Activated naive CD8-positive, alpha-beta T cell treated with anti-CD3 and anti-CD28 coated beads, Interleukin-2, amount 50 U/mL, for 24 hours (primary cell): Measurements from ENCODE around the gene MTHFD1L.
A peak's percentile ranks its signal among the peaks of the same experiment; 100 is the strongest.
"Not testable (repeated sequence)": the region's sequence is repeated elsewhere in the genome, so short reads cannot be mapped to it uniquely, and the experiment has no call there.

Source experiments
- ATAC-seq: fragments of 150-1000 bp; cut with Tn5 transposase; one replicate; pipeline ENCODE4 v1.10.0; 2021
- DNase-seq: peaks from one replicate; pipeline ENCODE4 v3.0.0; 2021
- H3K27ac Mint-ChIP-seq: one replicate; pipeline ENCODE4 v1.8.0; 2021; ENCODE audit warnings: mild to moderate bottlenecking, mixed read lengths
- H3K27me3 Mint-ChIP-seq: one replicate; pipeline ENCODE4 v1.8.0; 2021; ENCODE audit warnings: mixed read lengths
- H3K36me3 Mint-ChIP-seq: one replicate; pipeline ENCODE4 v1.8.0; 2021; ENCODE audit warnings: low read depth, mixed read lengths
- H3K4me1 Mint-ChIP-seq: one replicate; pipeline ENCODE4 v1.8.0; 2021; ENCODE audit warnings: mixed read lengths
- H3K4me3 Mint-ChIP-seq: one replicate; pipeline ENCODE4 v1.8.0; 2021; ENCODE audit warnings: mild to moderate bottlenecking, moderate library complexity, mixed read lengths
- H3K9me3 Mint-ChIP-seq: one replicate; pipeline ENCODE4 v1.8.0; 2021; ENCODE audit warnings: mixed read lengths

MTHFD1L gene

DNA sequence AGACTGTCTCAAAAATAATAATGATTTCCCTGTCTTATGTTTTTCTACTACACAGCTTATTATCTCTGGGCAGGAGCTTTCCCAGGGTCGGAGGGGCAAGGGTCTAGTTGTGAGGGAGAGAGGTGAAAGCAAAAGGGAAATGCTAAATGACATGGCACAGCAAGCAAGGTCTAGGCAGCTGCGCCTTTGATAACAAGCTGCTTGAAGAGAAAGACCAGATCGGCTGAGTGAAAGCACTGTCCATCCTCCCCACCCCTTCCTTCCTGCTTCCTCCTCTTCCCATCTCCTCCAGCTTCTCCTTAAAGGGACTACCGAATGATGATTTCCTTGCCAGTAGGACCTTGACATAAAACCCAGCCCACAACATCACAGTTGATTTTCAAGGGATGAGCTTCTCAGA lies 216.2 kb downstream of the MTHFD1L start:
- Mint-ChIP-seq H3K4me1 (no peaks in the 10 kb centered on the region), H3K27me3 (no peaks in the 10 kb centered on the region), H3K9me3 (peaks cover 4% of the 10 kb centered on the region), H3K4me3 (no peak overlapping the region), H3K36me3 (peaks cover 23% of the 10 kb centered on the region), H3K27ac (no peak overlapping the region)
- ATAC-seq, result no peak
- DNase-seq, result no peak

DNA sequence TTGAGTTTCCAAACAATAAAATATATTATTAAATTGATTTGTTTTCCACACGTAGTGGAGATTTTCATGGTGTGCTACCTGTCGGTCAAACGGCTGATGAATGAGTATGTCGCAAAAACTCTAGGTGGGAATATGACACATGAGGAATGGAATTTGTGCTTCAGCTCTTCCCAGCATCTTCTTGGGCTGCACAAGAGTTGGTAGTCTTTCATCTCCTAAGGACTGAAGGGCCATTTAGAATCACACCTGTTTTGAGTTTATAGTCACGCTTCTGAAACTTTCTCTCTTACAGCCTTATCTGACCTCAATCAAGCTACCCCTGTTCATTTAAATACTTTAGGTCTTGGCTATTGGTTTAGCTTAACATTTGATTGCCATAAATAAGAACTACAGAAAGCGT lies 216.6 kb downstream of the MTHFD1L start:
- peaks cover 2% of the 10 kb centered on the region for H3K9me3 Mint-ChIP-seq
- H3K27me3 Mint-ChIP-seq, result no peaks in the 10 kb centered on the region
- no peaks in the 10 kb centered on the region for H3K4me1 Mint-ChIP-seq
- H3K36me3 Mint-ChIP-seq, result peaks cover 20% of the 10 kb centered on the region
- DNase-seq (no peak), ATAC-seq (no peak)
- H3K27ac Mint-ChIP-seq, result no peak overlapping the region
- H3K4me3 Mint-ChIP-seq, result no peak overlapping the region

DNA sequence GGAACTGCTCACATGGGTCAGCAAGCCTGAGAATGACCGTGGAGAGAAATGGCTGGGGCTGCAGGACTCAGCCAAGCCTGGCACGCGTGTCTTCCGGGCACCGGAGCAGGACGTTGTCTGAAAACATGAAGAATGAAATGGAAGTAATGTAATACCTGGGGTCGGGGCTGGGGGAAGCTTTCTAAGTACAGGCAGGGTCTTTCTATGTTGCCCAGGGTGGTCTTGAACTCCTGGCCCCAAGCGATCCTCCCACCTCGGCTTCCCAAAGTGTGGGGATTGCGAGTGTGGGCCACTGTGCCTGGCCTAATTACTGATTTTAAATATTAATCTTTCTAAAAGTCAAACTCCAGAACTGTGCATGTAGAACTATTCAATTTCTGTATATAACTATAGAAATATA lies 218.8 kb downstream of the MTHFD1L start:
- DNase-seq, result no peak
- H3K4me3 Mint-ChIP-seq, result no peak overlapping the region
- H3K36me3 Mint-ChIP-seq, result peaks cover 20% of the 10 kb centered on the region
- no peak overlapping the region for H3K27ac Mint-ChIP-seq
- no peak for ATAC-seq
- no peaks in the 10 kb centered on the region for H3K27me3 Mint-ChIP-seq
- no peaks in the 10 kb centered on the region for H3K4me1 Mint-ChIP-seq
- no peaks in the 10 kb centered on the region for H3K9me3 Mint-ChIP-seq

DNA sequence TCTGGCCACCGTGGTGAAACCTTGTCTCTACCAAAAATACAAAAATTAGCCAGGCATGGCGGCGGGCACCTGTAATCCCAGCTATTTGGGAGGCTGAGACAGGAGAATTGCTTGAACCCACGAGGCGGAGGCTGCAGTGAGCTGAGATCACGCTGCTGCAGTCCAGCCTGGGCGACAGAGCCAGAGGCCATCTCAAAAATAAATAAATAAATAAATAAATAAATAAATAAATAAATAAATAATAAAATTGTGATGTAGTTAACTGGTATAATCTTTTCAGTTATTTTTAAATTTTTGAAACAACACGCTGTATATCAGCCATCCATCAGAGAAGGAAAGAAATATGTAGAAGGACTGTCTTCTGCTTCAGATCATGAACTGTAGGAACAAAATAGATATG lies 221.6 kb downstream of the MTHFD1L start:
- not testable (repeated sequence) for H3K4me3 Mint-ChIP-seq, H3K27me3 Mint-ChIP-seq, H3K27ac Mint-ChIP-seq, H3K4me1 Mint-ChIP-seq, H3K9me3 Mint-ChIP-seq, DNase-seq, ATAC-seq
- H3K36me3 Mint-ChIP-seq, result peaks cover 33% of the 10 kb centered on the region

DNA sequence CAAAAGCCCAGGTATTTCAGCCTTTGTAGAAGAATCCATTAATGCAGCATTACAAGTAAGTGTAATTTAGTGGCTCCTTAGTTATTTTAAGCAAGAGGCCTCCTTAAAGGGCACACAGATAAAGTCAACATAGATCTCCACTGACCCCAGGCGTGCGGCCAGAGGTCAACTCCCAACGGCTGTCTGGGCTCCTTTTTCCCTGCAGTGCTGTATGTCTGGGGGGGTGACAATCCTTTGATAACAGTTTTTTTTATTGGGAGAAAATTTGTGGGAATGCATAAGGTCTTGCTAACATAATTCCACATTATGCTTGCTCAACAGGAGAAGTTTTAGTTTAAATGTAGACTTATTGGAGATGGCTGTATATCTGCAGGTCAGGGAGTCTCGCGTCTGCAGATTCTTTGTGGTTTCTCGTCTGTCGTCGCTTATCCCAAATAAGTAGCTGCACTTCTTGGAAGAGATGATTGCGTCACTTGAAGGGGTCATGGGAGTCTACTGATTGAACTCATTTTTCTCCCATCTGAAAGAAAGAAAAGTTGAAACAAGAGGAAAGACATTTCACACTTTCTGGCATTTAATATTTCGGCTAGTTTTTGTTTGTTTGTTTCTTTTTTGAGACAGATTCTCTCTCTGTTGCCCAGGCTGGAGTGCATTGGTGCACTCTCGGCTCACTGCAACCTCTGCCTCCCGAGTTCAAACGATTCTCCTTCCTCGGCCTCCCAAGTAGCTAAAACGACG lies 222.5 kb downstream of the MTHFD1L start:
- no peak for ATAC-seq
- no peak overlapping the region for H3K27ac Mint-ChIP-seq
- H3K27me3 Mint-ChIP-seq, result no peaks in the 10 kb centered on the region
- peaks cover 38% of the 10 kb centered on the region for H3K36me3 Mint-ChIP-seq
- H3K4me3 Mint-ChIP-seq, result no peak overlapping the region
- no peak for DNase-seq
- no peaks in the 10 kb centered on the region for H3K4me1 Mint-ChIP-seq
- H3K9me3 Mint-ChIP-seq, result no peaks in the 10 kb centered on the region

GRCh38 chr6:151088599-151088935 lies 223.1 kb downstream of the MTHFD1L start:
- H3K36me3 Mint-ChIP-seq, result peaks cover 43% of the 10 kb centered on the region

DNA sequence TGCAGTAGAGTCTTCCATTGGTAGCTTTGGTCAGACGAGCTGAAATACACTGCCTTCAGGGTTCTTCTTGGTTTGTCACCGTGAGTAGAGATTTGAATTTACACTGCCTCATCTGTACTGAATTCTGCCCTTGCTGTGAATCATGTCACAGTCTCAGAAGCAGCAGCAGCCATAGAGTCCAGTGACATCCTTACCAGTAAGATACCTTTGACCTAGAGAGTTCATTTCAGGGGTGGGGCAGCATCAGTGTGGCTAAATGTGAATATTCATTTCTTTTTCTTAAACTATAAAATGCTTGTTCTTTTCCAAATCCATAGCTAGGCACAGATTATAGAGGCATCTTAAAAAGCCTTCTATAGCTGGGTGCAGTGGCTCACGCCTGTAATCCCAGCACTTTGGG lies 223.5 kb downstream of the MTHFD1L start:
- Mint-ChIP-seq H3K36me3 (peaks cover 47% of the 10 kb centered on the region), H3K4me3 (no peak overlapping the region), H3K27me3 (no peaks in the 10 kb centered on the region), H3K9me3 (no peaks in the 10 kb centered on the region), H3K27ac (no peak overlapping the region), H3K4me1 (no peaks in the 10 kb centered on the region)
- DNase-seq, result no peak
- ATAC-seq, result no peak

More at GRCh38 chr6:151088599-151088935, 223.1 kb downstream of the MTHFD1L start:
- Mint-ChIP-seq H3K4me1 (no peaks in the 10 kb centered on the region), H3K9me3 (no peaks in the 10 kb centered on the region), H3K27me3 (no peaks in the 10 kb centered on the region), H3K4me3 (no peak overlapping the region), H3K27ac (no peak overlapping the region)
- DNase-seq (no peak), ATAC-seq (no peak)

DNA sequence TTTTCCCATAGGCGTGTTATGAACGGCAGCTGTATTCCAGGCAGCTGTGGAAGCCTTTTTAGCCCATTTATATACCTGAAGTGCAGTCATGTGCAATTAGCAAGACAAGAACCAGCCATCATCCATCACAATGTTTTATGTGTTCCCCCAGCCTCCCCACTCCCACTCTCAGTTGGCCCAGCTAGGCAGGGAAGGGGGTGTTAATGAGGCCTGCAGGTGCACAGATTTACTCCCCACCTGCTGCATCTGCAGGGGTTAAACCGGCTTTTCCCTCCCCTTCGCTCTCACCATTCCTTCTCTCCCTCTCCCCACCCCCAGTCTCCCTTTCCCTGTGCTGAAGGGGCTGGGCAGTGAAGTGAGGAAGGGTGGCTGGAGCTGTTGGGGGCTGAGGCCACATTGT lies 224.5 kb downstream of the MTHFD1L start:
- ATAC-seq, result no peak
- Mint-ChIP-seq H3K9me3 (no peaks in the 10 kb centered on the region), H3K27ac (no peak overlapping the region), H3K36me3 (peaks cover 51% of the 10 kb centered on the region), H3K4me1 (no peaks in the 10 kb centered on the region), H3K27me3 (no peaks in the 10 kb centered on the region), H3K4me3 (no peak overlapping the region)
- no peak for DNase-seq

- H3K27me3 Mint-ChIP-seq, result no peaks in the 10 kb centered on the region
- H3K4me1 Mint-ChIP-seq, result no peaks in the 10 kb centered on the region
- DNase-seq (no peak), ATAC-seq (no peak)
- H3K27ac Mint-ChIP-seq, result no peak overlapping the region
- no peak overlapping the region for H3K4me3 Mint-ChIP-seq
- peaks cover 65% of the 10 kb centered on the region for H3K36me3 Mint-ChIP-seq
- no peaks in the 10 kb centered on the region for H3K9me3 Mint-ChIP-seq
Observed at GRCh38 chr6:151091571-151091970, 226.1 kb downstream of the MTHFD1L start.

- ATAC-seq, result no peak
- peaks cover 74% of the 10 kb centered on the region for H3K36me3 Mint-ChIP-seq
- no peak overlapping the region for H3K27ac Mint-ChIP-seq
- H3K9me3 Mint-ChIP-seq, result no peaks in the 10 kb centered on the region
- H3K4me1 Mint-ChIP-seq, result no peaks in the 10 kb centered on the region
- no peaks in the 10 kb centered on the region for H3K27me3 Mint-ChIP-seq
- H3K4me3 Mint-ChIP-seq, result no peak overlapping the region
- no peak for DNase-seq
Observed at GRCh38 chr6:151092591-151092990, 227.1 kb downstream of the MTHFD1L start.

- Mint-ChIP-seq H3K27me3 (no peaks in the 10 kb centered on the region), H3K9me3 (no peaks in the 10 kb centered on the region), H3K4me1 (peaks cover 4% of the 10 kb centered on the region), H3K4me3 (no peak overlapping the region), H3K36me3 (peaks cover 73% of the 10 kb centered on the region), H3K27ac (no peak overlapping the region)
- ATAC-seq (no peak), DNase-seq (no peak)
Observed at GRCh38 chr6:151093706-151094105, 228.2 kb downstream of the MTHFD1L start.

DNA sequence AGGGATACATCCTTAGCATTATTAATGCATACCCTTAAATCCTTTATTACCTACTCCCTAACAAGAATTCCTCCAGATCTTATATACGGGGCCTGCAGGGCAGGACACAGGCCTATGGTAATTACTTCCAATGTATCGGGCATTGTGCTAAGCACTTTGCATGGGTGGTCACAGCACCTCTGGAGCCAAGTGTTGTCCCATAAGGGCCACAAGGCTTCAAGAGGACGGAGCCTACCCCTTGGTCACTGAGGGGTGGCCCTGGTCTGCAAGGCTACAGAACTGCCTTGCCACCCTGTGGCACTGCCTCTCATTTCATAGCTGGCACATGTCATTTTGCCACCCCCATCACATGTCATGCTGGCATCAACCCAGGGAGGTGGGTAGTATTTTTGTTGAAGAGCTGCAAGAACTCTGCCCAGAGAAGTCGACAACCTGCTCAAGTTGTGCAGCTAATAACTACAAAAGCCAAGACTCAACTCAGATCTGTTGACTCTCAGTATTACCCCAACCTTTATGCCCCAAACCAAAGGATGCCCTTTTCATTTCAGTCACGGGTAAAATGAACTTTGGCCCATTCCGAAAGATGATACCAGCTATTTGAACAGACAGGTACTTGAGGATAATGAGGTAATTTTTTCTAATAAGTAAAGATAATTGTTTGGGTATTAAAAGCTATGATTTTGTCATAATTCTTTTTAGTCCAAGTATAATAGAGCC lies 230.2 kb downstream of the MTHFD1L start:
- no peak overlapping the region for H3K4me3 Mint-ChIP-seq
- H3K4me1 Mint-ChIP-seq, result peaks cover 4% of the 10 kb centered on the region
- no peaks in the 10 kb centered on the region for H3K27me3 Mint-ChIP-seq
- peaks cover 79% of the 10 kb centered on the region for H3K36me3 Mint-ChIP-seq
- H3K27ac Mint-ChIP-seq, result no peak overlapping the region
- no peak for ATAC-seq
- H3K9me3 Mint-ChIP-seq, result no peaks in the 10 kb centered on the region
- DNase-seq, result no peak

DNA sequence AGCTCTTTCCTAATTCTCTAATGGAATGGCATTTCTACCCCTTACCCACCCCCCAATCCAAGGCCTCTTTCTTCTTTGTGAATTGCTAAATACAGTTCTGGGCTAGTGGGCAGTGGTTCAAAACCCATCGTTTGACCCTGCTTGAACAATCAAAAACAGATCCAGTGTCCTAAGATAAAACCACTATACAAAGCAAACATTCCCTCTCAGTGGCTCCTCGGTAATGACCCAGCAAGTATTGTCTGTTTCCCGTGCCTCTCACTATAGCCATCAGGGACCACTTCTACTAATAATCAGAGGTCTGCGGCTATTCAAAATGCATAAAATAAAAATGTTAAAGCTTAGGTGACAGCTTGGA lies 230.7 kb downstream of the MTHFD1L start:
- Mint-ChIP-seq H3K27ac (no peak overlapping the region), H3K9me3 (no peaks in the 10 kb centered on the region), H3K4me3 (no peak overlapping the region), H3K27me3 (no peaks in the 10 kb centered on the region), H3K4me1 (peaks cover 4% of the 10 kb centered on the region), H3K36me3 (peaks cover 78% of the 10 kb centered on the region)
- no peak for ATAC-seq
- no peak for DNase-seq

- ATAC-seq, result no peak
- H3K4me3 Mint-ChIP-seq, result no peak overlapping the region
- H3K9me3 Mint-ChIP-seq, result no peaks in the 10 kb centered on the region
- peaks cover 4% of the 10 kb centered on the region for H3K4me1 Mint-ChIP-seq
- DNase-seq, result no peak
- peaks cover 79% of the 10 kb centered on the region for H3K36me3 Mint-ChIP-seq
- no peaks in the 10 kb centered on the region for H3K27me3 Mint-ChIP-seq
- no peak overlapping the region for H3K27ac Mint-ChIP-seq
Observed at GRCh38 chr6:151096691-151097606, 231.4 kb downstream of the MTHFD1L start.

DNA sequence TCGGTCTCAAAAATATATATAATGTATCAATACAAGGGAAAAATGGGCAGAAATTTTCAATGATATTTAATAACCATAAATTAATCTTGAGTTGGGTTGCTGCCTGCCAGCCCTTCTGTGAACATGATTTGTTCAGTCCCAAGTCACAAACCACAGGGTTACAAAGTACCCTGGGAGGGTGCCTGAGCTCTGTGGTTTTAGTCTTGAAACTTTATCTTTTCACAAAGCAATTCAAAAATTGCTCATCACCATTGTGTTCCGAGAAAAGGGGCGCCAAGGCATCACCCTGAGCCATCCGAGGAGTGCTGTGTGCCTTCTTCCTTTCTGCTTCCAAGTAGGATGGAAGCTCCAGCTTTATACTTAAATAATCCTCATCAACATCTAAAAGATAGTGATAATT lies 232.7 kb downstream of the MTHFD1L start:
- H3K4me3 Mint-ChIP-seq, result no peak overlapping the region
- no peaks in the 10 kb centered on the region for H3K27me3 Mint-ChIP-seq
- ATAC-seq (peak; percentile 43), DNase-seq (no peak)
- peaks cover 69% of the 10 kb centered on the region for H3K36me3 Mint-ChIP-seq
- H3K9me3 Mint-ChIP-seq, result no peaks in the 10 kb centered on the region
- H3K27ac Mint-ChIP-seq, result no peak overlapping the region
- H3K4me1 Mint-ChIP-seq, result peaks cover 4% of the 10 kb centered on the region
